HTERT RPE-1 (cell line): ENCODE measurements around the gene PBX1.
"Not testable (repeated sequence)": the region's sequence is repeated elsewhere in the genome, so short reads cannot be mapped to it uniquely, and the experiment has no call there.

Experiments
- in situ Hi-C: fragments of 300-500 bp; cut with MboI; formaldehyde crosslinking; loops from 4 replicates; pipeline ENCODE4 v1.14.3; 2020; ENCODE audit warnings: low sequenced_read_pairs

Gene PBX1

GRCh38 chr1:164558461-164559341, at the start of gene PBX1:
PBX1 (plus strand) TSS chr1:164559184.
- in situ Hi-C loops, result no loop called here

- in situ Hi-C loops, result no loop called here
These were observed 48.5 kb upstream of the PBX1 start for GRCh38 chr1:164510435-164510834.

- in situ Hi-C loops, result no loop called here
These were observed 47.8 kb upstream of the PBX1 start for GRCh38 chr1:164511001-164511705.

GRCh38 chr1:164515231-164515630, 43.8 kb upstream of the PBX1 start:
- in situ Hi-C loops, result no loop called here

- in situ Hi-C loops, result no loop called here
These were observed 43.2 kb upstream of the PBX1 start for GRCh38 chr1:164515711-164516331.

GRCh38 chr1:164516591-164516990, 42.4 kb upstream of the PBX1 start:
- in situ Hi-C loops, result no loop called here

- in situ Hi-C loops, result no loop called here
These were observed 40.2 kb upstream of the PBX1 start for GRCh38 chr1:164518692-164519332.

- in situ Hi-C loops, result no loop called here
These were observed 39.6 kb upstream of the PBX1 start for GRCh38 chr1:164519426-164519825.

- in situ Hi-C loops, result no loop called here
These were observed 34.2 kb upstream of the PBX1 start for GRCh38 chr1:164524810-164525209.

- in situ Hi-C loops, result no loop called here
These were observed 23.9 kb upstream of the PBX1 start for GRCh38 chr1:164534863-164535610.

- in situ Hi-C loops, result not testable (repeated sequence)
These were observed 6.5 kb upstream of the PBX1 start for GRCh38 chr1:164552463-164552988.

- in situ Hi-C loops, result no loop called here
These were observed 1.7 kb upstream of the PBX1 start for GRCh38 chr1:164557270-164557669.

- in situ Hi-C loops, result no loop called here
These were observed 513 bp downstream of the PBX1 start for GRCh38 chr1:164559342-164560051.

GRCh38 chr1:164560121-164560541, 1.1 kb downstream of the PBX1 start:
- in situ Hi-C loops, result no loop called here

- in situ Hi-C loops, result no loop called here
These were observed 1.6 kb downstream of the PBX1 start for GRCh38 chr1:164560556-164560955.

- in situ Hi-C loops, result no loop called here
These were observed 2.0 kb downstream of the PBX1 start for GRCh38 chr1:164561007-164561406.

GRCh38 chr1:164561472-164561871, 2.5 kb downstream of the PBX1 start:
- in situ Hi-C loops, result no loop called here

- in situ Hi-C loops, result no loop called here
These were observed 3.1 kb downstream of the PBX1 start for GRCh38 chr1:164562061-164562460.

GRCh38 chr1:164562511-164562910, 3.5 kb downstream of the PBX1 start:
- in situ Hi-C loops, result no loop called here
